Hippocampal formation (tissue), 2 donors: Measurements from ENCODE around the gene COL25A1.
"Not testable (repeated sequence)": the region's sequence is repeated elsewhere in the genome, so short reads cannot be mapped to it uniquely, and the experiment has no call there.

Source experiments
- DNase-seq, 2 donors: peaks; one replicate each; lab custom pipeline; 2025; lab: John Stamatoyannopoulos, UW

Gene COL25A1

DNA sequence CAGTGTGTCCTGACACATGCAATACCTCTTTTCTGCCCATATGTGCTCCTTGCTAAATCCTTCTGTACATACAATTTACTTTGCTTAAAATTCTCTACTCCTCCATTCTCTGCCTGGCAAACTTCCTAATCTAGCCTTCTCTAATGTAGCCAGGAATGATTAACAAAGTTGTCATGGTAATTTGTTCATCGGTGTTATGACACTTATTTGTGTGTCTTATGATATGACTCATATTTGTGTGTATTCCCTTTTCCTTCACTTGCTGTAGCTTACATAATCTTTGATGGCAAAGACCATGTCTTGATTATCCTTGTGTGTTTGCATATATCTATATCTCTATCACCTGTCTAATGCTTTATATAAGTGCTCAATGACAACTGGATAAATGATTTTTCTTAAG, 133.3 kb downstream of the COL25A1 start:
- DNase-seq, result no peak

- DNase-seq, result no peak
Measured at GRCh38 chr4:109166586-109166985, 135.9 kb downstream of the COL25A1 start.

DNA sequence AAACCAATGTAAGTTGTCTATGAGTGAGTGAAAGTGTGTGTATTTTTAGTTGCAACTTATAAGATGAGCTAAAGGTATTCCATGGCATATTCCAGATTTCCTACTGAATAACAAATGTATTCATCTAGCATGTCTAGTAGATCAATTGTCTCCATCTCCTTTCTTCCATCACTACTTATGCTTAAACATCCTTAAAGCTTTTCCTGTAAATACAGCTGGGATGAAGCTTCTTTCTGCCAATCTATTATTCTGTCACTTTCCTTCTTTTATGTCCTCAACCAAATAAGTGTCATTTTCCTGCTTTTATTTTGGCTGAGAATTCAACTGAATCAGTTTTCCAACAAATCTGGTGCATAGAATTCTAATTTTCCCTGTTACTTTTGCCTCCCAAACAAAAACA, 136.3 kb downstream of the COL25A1 start:
- DNase-seq, result no peak

- DNase-seq, result no peak
Measured at GRCh38 chr4:109164011-109164410, 138.4 kb downstream of the COL25A1 start.

DNA sequence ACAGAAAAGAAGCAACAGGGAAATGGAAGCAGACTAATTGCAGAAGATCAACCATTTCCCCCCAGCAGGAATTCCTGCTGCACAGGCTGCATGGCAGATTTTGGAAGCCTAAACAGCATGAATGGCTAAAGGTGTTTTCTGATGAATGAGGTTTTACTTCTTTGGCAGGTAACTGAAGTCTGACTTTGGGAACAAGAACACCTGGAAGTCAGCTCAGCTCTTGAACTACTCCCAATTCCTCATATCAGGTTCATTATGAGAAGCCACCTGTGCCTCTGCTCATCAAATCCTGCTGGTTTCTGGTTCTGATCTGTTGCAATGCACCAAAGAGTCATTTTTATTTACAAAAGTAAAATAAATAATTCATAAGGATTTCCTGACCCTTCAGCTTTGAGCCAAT, 139.0 kb downstream of the COL25A1 start:
- DNase-seq, result no peak

DNA sequence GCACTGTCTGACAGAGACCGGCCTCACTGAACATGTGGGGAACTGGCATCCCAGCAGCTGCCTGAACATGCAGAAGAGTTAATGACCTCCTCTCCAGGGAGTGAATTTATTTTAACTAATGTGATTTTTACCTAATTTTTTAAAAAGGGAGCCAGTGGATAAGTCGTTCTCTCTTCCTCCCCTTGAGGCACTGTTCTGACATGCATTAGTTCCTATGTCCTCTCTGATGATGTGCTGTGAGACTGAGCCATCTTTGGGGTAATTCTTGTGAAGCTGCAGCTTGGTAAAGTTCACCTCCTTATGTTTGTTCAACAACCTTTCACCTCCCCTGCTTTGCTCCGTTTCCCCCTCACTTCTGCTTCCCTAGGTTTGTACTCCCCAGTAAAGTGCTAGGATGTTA, 139.7 kb downstream of the COL25A1 start:
- no peak for DNase-seq

GRCh38 chr4:109160494-109160893, 142.0 kb downstream of the COL25A1 start:
- DNase-seq, result no peak

GRCh38 chr4:109157696-109158095, 144.8 kb downstream of the COL25A1 start:
- no peak for DNase-seq

GRCh38 chr4:109157205-109157604, 145.3 kb downstream of the COL25A1 start:
- DNase-seq, result no peak

DNA sequence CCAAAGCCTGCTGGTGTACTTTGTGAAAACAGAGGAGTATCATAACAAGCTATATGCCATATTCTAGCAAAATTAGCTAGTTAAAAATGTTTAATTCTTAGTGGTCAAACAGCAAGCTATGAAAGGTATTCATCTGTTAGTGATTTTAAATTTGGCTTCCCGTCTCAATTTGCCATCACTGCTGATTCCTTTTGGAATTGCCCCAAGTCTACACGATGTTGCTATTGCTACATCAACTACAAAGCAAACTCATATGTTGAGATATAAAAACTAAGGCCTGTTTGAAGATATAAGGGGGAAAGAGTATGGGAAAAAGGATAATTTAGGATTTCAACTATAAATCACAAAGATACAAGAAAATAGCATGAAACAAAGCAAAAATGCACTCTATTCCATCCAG, 146.1 kb downstream of the COL25A1 start:
- no peak for DNase-seq

DNA sequence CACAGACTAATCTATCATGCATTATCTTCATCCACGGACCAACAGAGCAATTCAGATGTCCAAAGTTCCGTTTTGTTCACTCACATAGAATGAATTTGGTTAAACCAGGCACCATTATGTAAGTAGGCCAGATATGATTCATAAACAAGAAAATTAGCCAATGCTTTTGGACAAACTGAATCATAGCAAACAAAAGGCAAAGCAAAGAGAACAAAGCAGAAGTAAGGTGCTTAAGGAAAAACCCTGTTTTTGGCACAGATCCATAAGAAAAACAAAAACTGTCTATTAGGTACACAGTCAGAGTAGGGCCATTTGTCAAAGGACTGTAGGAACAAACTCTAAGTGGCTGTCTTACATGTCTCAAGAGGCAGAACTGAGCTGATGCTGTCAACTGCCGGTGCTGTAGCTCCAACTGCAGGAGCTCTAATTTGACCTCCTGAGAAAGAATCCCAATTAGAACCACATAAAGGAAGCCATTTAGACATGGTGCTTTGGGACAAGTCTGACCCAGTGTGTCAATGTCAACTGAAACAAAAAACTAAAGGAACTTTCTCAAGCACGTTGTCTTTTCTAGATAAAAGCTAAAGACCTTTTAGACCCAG, 146.7 kb downstream of the COL25A1 start:
- no peak for DNase-seq

GRCh38 chr4:109155084-109155483, 147.4 kb downstream of the COL25A1 start:
- DNase-seq, result no peak

DNA sequence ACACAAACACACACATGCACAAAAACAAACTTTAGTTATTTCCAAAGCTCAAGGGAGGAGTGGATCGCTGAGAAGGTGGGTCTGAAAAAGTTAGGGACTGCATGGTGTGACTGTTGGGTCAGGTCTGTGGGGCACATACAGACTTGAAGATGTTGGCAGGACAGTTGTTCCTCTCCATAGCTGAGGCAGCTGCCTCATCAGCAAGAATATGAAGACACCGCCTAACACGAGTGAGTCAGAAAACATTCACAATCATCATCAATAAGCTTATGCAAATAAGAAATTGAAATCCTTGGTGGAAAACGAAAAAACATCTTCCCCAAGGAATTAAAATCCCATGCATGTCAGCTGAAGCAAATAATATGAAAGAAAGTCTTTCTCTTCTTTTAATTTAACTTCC, 148.0 kb downstream of the COL25A1 start:
- no peak for DNase-seq

DNA sequence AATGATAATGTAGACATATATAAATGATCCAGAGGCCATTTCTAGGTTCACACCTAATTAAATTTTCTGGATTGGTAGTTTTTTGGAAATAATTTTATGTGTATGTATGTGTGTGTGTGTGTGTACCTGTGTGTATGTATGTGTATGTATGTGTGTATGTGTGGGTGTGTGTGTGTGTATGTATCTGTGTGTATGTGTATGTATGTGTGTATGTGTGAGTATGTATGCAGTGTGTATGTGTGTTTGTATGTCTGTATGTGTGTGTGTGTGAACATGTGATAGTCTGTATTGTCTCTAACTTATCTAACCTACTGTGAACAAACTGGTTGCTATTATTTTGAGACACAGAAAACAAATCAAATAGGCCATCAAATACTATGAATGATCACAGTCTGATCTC, 152.6 kb downstream of the COL25A1 start:
- DNase-seq, result no peak

GRCh38 chr4:109148577-109149075, 153.8 kb downstream of the COL25A1 start:
- DNase-seq, result no peak

DNA sequence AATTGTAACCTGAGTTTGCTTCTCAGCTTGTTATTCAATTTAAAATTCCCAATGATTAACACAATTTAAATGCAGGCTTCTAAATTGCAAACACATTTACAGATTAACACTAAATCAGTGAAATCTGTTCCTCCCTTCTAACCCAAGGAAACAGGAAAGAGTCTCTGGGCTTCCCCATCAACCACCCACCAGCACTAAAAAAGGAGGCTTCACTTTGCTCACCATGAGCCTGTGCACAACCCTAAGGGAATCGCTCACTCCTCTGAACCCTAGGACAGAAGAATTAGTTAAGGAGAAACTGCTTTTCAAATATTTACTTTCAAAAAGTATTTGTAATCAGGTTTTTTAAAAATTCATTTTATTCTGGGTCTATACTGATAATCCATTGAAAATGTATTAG, 155.3 kb downstream of the COL25A1 start:
- no peak for DNase-seq

- DNase-seq, result no peak
Measured at GRCh38 chr4:109146499-109146898, 156.0 kb downstream of the COL25A1 start.

DNA sequence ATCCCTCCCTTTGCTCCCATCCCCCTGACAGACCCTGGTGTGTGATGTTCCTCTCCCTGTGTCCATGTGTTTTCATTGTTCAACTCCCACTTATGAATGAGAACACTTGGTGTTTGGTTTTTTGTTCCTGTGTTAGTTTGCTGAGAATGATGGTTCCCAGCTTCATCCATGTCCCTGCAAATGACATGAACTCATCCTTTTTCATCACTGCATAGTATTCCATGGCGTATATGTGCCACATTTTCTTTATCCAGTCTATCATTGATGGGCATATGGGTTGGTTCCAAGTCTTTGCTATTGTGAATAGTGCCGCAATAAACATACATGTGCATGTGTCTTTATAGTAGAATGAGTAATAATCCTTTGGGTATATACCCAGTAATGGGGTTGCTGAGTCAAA, 164.3 kb downstream of the COL25A1 start:
- not testable (repeated sequence) for DNase-seq

- no peak for DNase-seq
Measured at GRCh38 chr4:109134921-109135320, 167.5 kb downstream of the COL25A1 start.

DNA sequence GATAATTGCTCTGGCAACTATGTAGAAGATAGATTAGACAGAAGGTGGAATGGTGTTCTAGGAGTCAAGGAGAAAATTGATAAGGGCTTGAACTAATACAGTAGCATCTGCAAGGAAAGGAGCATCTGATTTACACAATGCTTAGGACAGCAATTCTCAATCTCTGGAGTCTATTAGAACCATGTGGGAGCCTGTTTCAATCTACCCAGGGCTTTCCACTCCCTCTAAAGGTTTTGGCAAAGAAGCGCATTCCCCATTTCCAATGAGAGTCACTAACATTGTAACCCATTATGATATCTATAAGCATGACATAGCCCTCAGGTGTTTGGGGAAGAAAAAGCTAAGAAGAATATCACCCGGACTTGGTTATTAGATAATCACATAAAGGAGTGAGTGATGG, 168.2 kb downstream of the COL25A1 start:
- DNase-seq, result no peak

GRCh38 chr4:109131559-109131958, 170.9 kb downstream of the COL25A1 start:
- DNase-seq, result no peak

- DNase-seq, result no peak
Measured at GRCh38 chr4:109128589-109128988, 173.9 kb downstream of the COL25A1 start.

GRCh38 chr4:109127866-109128265, 174.6 kb downstream of the COL25A1 start:
- no peak for DNase-seq

- no peak for DNase-seq
Measured at GRCh38 chr4:109126856-109127255, 175.6 kb downstream of the COL25A1 start.
